ENCODE results near the gene MAPKAP1.

The MAPKAP1 gene

GRCh38 chr9:125430161-125431011 lies 276.6 kb downstream of the MAPKAP1 start:
- TF ChIP-seq MAX (IDR thresholded peaks at IDR 0.05; ENCODE audit: low read depth, low read length) (no peak), MYC (IDR thresholded peaks at IDR 0.05; ENCODE audit: low read depth, low read length) (no peak), POLR2A (IDR thresholded peaks at IDR 0.05; ENCODE audit: extremely low read depth, insufficient read length) (no peak), CTCF (IDR thresholded peaks at IDR 0.05; ENCODE audit: low read depth, low read length) (no peak)
- H3K4me3 ChIP-seq (ENCODE audit: low read depth, low read length) = no peak overlapping the region
- DNase-seq (ENCODE audit: low read depth) = no peak

GRCh38 chr9:125429476-125430160 lies 277.4 kb downstream of the MAPKAP1 start:
- no peak for DNase-seq (ENCODE audit: low read depth)
- H3K4me3 ChIP-seq (ENCODE audit: low read depth, low read length) = no peak overlapping the region
- TF ChIP-seq MYC (IDR thresholded peaks at IDR 0.05; ENCODE audit: low read depth, low read length) = no peak
- no peak for TF ChIP-seq MAX (IDR thresholded peaks at IDR 0.05; ENCODE audit: low read depth, low read length)
- no peak for TF ChIP-seq CTCF (IDR thresholded peaks at IDR 0.05; ENCODE audit: low read depth, low read length)
- TF ChIP-seq POLR2A (IDR thresholded peaks at IDR 0.05; ENCODE audit: extremely low read depth, insufficient read length) = no peak

- H3K4me3 ChIP-seq (ENCODE audit: low read depth, low read length) = no peak overlapping the region
- no peak for TF ChIP-seq MYC (IDR thresholded peaks at IDR 0.05; ENCODE audit: low read depth, low read length)
- TF ChIP-seq POLR2A (IDR thresholded peaks at IDR 0.05; ENCODE audit: extremely low read depth, insufficient read length) = no peak
- TF ChIP-seq CTCF (IDR thresholded peaks at IDR 0.05; ENCODE audit: low read depth, low read length) = no peak
- TF ChIP-seq MAX (IDR thresholded peaks at IDR 0.05; ENCODE audit: low read depth, low read length) = no peak
- no peak for DNase-seq (ENCODE audit: low read depth)
Observed at GRCh38 chr9:125428902-125429467, 278.0 kb downstream of the MAPKAP1 start.

- TF ChIP-seq POLR2A (IDR thresholded peaks at IDR 0.05; ENCODE audit: extremely low read depth, insufficient read length) (no peak), MAX (IDR thresholded peaks at IDR 0.05; ENCODE audit: low read depth, low read length) (no peak), MYC (IDR thresholded peaks at IDR 0.05; ENCODE audit: low read depth, low read length) (no peak), CTCF (IDR thresholded peaks at IDR 0.05; ENCODE audit: low read depth, low read length) (peak; percentile 69)
- peak; percentile 55 for DNase-seq (ENCODE audit: low read depth)
- H3K4me3 ChIP-seq (ENCODE audit: low read depth, low read length) = no peak overlapping the region
Observed at GRCh38 chr9:125428060-125428901, 278.7 kb downstream of the MAPKAP1 start.

GRCh38 chr9:125427556-125427955 lies 279.5 kb downstream of the MAPKAP1 start:
- DNase-seq (ENCODE audit: low read depth) = no peak
- TF ChIP-seq MAX (IDR thresholded peaks at IDR 0.05; ENCODE audit: low read depth, low read length) = no peak
- TF ChIP-seq CTCF (IDR thresholded peaks at IDR 0.05; ENCODE audit: low read depth, low read length) = no peak
- TF ChIP-seq MYC (IDR thresholded peaks at IDR 0.05; ENCODE audit: low read depth, low read length) = no peak
- no peak for TF ChIP-seq POLR2A (IDR thresholded peaks at IDR 0.05; ENCODE audit: extremely low read depth, insufficient read length)
- H3K4me3 ChIP-seq (ENCODE audit: low read depth, low read length) = no peak overlapping the region

Measured in NB4 (cell line).